Activated CD8-positive, alpha-beta memory T cell treated with anti-CD3 and anti-CD28 coated beads, Interleukin-2, amount 10 ng/mL, durations not matched to agents 7 days and 5 days (primary cell): ENCODE measurements around the gene GLYAT. TPM values are rescaled to one million over a fixed set of nuclear protein-coding genes. Genes with fewer than 3 reads are reported as not detected.
"Not testable (repeated sequence)": the region's sequence is repeated elsewhere in the genome, so short reads cannot be mapped to it uniquely, and the experiment has no call there.

ENCODE experiments used
- ATAC-seq: fragments of 150-1000 bp; cut with Tn5 transposase; one replicate; pipeline ENCODE4 v1.10.0; 2021; ENCODE audit warnings: moderate library complexity
- CTCF ChIA-PET: fragments of 350-600 bp; sonication (Branson Sonifier 250); formaldehyde crosslinking; loops from one replicate; lab custom pipeline; 2021; ENCODE audit warnings: antibody characterized with exemption; lab: Charles Lee
- DNase-seq: peaks from one replicate; pipeline ENCODE4 v3.0.0-alpha.2; 2020
- H3K27ac Mint-ChIP-seq: one replicate; pipeline ENCODE4 v1.8.0; 2021; ENCODE audit warnings: mild to moderate bottlenecking, mixed read lengths
- H3K27me3 Mint-ChIP-seq: one replicate; pipeline ENCODE4 v1.8.0; 2021; ENCODE audit warnings: mixed read lengths
- H3K36me3 Mint-ChIP-seq: one replicate; pipeline ENCODE4 v1.8.0; 2021; ENCODE audit warnings: mild to moderate bottlenecking, mixed read lengths
- H3K4me1 Mint-ChIP-seq: one replicate; pipeline ENCODE4 v1.8.0; 2021; ENCODE audit warnings: mixed read lengths
- H3K4me3 Mint-ChIP-seq: one replicate; pipeline ENCODE4 v1.8.0; 2021; ENCODE audit warnings: mild to moderate bottlenecking, moderate library complexity, mixed read lengths
- H3K9me3 Mint-ChIP-seq: one replicate; pipeline ENCODE4 v1.8.0; 2022; ENCODE audit warnings: low read depth, mixed read lengths
- total RNA-seq, 2 experiments: library from RNA; stranded (reverse); gene quantifications; one replicate each; pipeline ENCODE4 v1.2.3, GENCODE V29; 2021

The GLYAT gene
- total RNA-seq, 2 experiments from 2014 or later = not detected

- Mint-ChIP-seq H3K9me3 (no peaks in the 10 kb centered on the region), H3K36me3 (no peaks in the 10 kb centered on the region), H3K27me3 (peaks cover 5% of the 10 kb centered on the region), H3K27ac (no peak overlapping the region), H3K4me3 (no peak overlapping the region), H3K4me1 (no peaks in the 10 kb centered on the region)
- DNase-seq (no peak), ATAC-seq (no peak)
- CTCF ChIA-PET = no interaction called here
These were observed 3.1 kb upstream of the GLYAT start for GRCh38 chr11:58734681-58735490.

DNA sequence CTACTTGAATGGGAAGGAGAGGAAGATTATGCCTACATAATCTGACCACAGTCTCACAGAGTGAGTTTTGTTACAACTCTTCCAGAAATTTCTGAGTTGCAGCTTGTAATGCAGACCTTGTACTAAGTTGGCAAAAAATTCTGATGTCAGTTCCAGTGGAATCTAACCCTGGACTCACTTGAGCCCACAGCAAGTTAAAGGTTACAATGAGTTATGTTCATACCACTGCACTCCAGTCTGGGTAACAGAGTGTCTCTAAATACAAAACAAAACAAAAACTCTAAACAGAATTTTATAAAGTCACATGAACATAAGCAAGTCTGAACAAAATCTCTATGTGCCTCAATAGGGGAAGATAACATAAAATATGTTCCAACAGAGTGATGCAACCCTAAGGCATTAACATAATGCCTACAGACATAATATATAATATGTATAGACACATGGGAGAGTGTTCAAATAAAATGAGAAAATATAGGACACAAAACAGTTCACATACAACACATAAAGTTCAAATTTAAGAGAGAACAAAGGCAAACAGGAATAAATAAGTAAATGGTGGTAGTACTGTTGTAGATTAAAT, 1.1 kb downstream of the GLYAT start:
- no peak overlapping the region for H3K4me3 Mint-ChIP-seq
- H3K27ac Mint-ChIP-seq = no peak overlapping the region
- CTCF ChIA-PET = no interaction called here
- ATAC-seq (no peak), DNase-seq (no peak)
- H3K9me3 Mint-ChIP-seq = no peaks in the 10 kb centered on the region
- peaks cover 3% of the 10 kb centered on the region for H3K27me3 Mint-ChIP-seq
- peaks cover 8% of the 10 kb centered on the region for H3K4me1 Mint-ChIP-seq
- H3K36me3 Mint-ChIP-seq = no peaks in the 10 kb centered on the region

GRCh38 chr11:58727415-58727797, 4.3 kb downstream of the GLYAT start:
- Mint-ChIP-seq H3K4me1 (peaks cover 8% of the 10 kb centered on the region), H3K36me3 (no peaks in the 10 kb centered on the region), H3K4me3 (no peak overlapping the region), H3K9me3 (no peaks in the 10 kb centered on the region), H3K27ac (no peak overlapping the region), H3K27me3 (peaks cover 5% of the 10 kb centered on the region)
- CTCF ChIA-PET = no interaction called here
- ATAC-seq = no peak
- no peak for DNase-seq

DNA sequence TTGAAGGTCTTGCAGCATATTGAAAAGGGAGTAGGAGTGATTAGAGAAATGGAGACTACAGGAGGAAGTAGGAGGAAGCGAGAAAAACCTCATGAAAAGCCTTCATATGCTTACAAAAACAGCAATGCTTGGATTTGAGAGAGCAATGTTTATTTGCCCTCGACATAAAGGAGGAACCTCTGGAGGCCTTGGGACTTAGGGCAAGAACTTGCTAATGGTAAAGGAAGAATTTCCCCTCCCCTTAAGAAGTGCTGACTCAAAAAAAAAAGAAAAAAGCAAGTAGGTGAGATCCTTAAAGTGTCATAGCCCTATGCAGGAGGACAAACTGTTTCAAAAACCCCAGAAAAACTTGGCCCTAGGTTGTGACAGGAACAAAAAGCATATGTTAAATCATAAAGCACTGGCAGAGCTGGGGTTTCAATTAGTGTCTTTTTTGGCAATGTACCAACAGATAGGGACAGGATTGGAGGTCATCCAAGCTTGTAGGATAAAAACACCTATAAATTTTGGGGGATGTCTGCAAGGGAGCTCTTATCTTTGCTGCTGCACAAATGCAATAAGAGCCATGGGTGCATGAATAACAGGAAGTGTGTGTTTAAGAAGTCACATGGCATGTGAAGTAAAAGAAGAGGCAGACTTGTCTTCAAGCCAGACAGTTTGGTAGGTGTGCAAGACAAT, 4.9 kb downstream of the GLYAT start:
- CTCF ChIA-PET = no interaction called here
- DNase-seq = no peak
- peaks cover 8% of the 10 kb centered on the region for H3K4me1 Mint-ChIP-seq
- no peak overlapping the region for H3K27ac Mint-ChIP-seq
- no peak overlapping the region for H3K4me3 Mint-ChIP-seq
- peaks cover 5% of the 10 kb centered on the region for H3K27me3 Mint-ChIP-seq
- no peaks in the 10 kb centered on the region for H3K36me3 Mint-ChIP-seq
- no peak for ATAC-seq
- no peaks in the 10 kb centered on the region for H3K9me3 Mint-ChIP-seq

DNA sequence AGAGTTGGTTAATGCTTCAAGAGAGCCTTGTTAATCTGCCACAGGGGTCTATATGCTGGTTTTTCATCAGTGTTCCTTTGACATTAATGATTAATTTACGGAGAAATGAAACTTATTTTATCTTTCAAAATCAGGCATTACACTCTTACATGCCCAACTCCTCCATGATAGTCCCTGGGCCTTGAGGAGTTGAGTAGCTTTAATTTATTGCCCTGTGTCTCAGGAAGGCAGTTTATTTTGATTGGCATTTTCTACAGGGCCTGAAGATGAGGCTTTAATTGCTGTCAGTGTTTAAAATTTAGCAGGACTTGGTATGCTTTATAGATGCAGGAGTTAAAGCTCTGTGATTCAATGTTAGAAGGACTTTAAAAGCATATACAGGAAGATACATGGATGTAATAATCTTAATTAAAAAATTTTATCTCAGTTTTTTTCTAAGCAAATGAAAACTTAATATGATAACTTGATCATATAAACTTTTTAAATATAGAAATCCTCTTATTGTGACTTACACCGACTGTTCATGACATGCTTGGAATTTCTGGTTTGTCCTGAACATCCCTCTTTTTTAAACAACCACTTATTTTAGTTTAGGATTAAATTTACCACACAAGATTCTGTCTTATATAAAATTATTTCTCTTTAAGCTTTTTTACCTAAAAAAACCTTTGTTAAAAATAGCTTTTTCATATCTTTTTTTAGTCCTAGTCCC, 12.2 kb downstream of the GLYAT start:
- Mint-ChIP-seq H3K4me1 (no peaks in the 10 kb centered on the region), H3K27me3 (peaks cover 5% of the 10 kb centered on the region), H3K36me3 (no peaks in the 10 kb centered on the region), H3K9me3 (no peaks in the 10 kb centered on the region), H3K4me3 (no peak overlapping the region), H3K27ac (no peak overlapping the region)
- DNase-seq (no peak), ATAC-seq (no peak)
- CTCF ChIA-PET = no interaction called here

- no peak overlapping the region for H3K27ac Mint-ChIP-seq
- DNase-seq (no peak), ATAC-seq (no peak)
- CTCF ChIA-PET = no interaction called here
- H3K4me1 Mint-ChIP-seq = no peaks in the 10 kb centered on the region
- H3K9me3 Mint-ChIP-seq = no peaks in the 10 kb centered on the region
- H3K36me3 Mint-ChIP-seq = no peaks in the 10 kb centered on the region
- peaks cover 3% of the 10 kb centered on the region for H3K27me3 Mint-ChIP-seq
- H3K4me3 Mint-ChIP-seq = no peak overlapping the region
These were observed 19.2 kb downstream of the GLYAT start for GRCh38 chr11:58712531-58712930.

GRCh38 chr11:58711832-58712231, 19.9 kb downstream of the GLYAT start:
- Mint-ChIP-seq H3K27me3 (peaks cover 5% of the 10 kb centered on the region), H3K36me3 (no peaks in the 10 kb centered on the region)

DNA sequence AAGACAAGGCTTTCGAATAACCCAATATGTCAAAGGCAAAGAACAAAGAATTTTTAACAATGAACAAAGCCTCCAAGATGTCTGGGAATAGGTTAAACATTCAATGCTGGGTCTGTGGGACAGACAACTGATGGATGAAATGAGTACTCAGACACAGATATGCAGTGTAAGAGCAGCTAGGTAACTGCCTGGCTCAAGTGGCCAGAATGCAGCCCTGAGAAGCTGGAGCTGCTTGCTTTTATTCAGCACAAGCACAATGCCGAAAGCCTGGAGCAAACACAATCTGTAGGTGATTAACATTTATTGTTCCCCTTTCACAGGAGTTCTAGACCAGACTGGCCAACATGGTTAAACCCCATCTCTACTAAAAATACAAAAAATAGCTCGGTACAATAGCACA, 24.0 kb downstream of the GLYAT start:
- no peaks in the 10 kb centered on the region for H3K36me3 Mint-ChIP-seq
- DNase-seq = no peak
- H3K9me3 Mint-ChIP-seq = peaks cover 5% of the 10 kb centered on the region
- ATAC-seq = no peak
- H3K27me3 Mint-ChIP-seq = peaks cover 3% of the 10 kb centered on the region
- no peak overlapping the region for H3K4me3 Mint-ChIP-seq
- CTCF ChIA-PET = no interaction called here
- H3K4me1 Mint-ChIP-seq = no peaks in the 10 kb centered on the region
- H3K27ac Mint-ChIP-seq = no peak overlapping the region

More at GRCh38 chr11:58711832-58712231, 19.9 kb downstream of the GLYAT start:
- Mint-ChIP-seq H3K4me3 (no peak overlapping the region), H3K4me1 (no peaks in the 10 kb centered on the region), H3K27ac (no peak overlapping the region), H3K9me3 (no peaks in the 10 kb centered on the region)
- no peak for ATAC-seq
- CTCF ChIA-PET = no interaction called here
- DNase-seq = no peak

DNA sequence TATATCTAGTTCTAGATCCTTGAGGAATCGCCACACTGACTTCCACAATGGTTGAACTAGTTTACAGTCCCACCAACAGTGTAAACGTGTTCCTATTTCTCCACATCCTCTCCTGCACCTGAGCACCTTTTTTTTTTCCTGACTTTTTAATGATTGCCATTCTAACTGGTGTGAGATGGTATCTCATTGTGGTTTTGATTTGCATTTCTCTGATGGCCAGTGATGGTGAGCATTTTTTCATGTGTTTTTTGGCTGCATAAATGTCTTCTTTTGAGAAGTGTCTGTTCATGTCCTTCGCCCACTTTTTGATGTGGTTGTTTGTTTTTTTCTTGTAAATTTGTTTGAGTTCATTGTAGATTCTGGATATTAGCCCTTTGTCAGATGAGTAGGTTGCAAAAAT, 34.9 kb downstream of the GLYAT start:
- DNase-seq, H3K4me1 Mint-ChIP-seq, H3K27ac Mint-ChIP-seq, ATAC-seq, H3K36me3 Mint-ChIP-seq, H3K9me3 Mint-ChIP-seq, H3K4me3 Mint-ChIP-seq, H3K27me3 Mint-ChIP-seq, CTCF ChIA-PET: not testable (repeated sequence)

GRCh38 chr11:58693026-58693425, 38.7 kb downstream of the GLYAT start:
- no peaks in the 10 kb centered on the region for H3K9me3 Mint-ChIP-seq
- no peak overlapping the region for H3K4me3 Mint-ChIP-seq
- no peaks in the 10 kb centered on the region for H3K4me1 Mint-ChIP-seq
- CTCF ChIA-PET = no interaction called here
- no peak overlapping the region for H3K27ac Mint-ChIP-seq
- no peaks in the 10 kb centered on the region for H3K27me3 Mint-ChIP-seq
- ATAC-seq (no peak), DNase-seq (no peak)
- H3K36me3 Mint-ChIP-seq = no peaks in the 10 kb centered on the region

GRCh38 chr11:58691675-58692074, 40.1 kb downstream of the GLYAT start:
- Mint-ChIP-seq H3K4me1 (peaks cover under 1% of the 10 kb centered on the region), H3K4me3 (no peak overlapping the region), H3K27ac (no peak overlapping the region), H3K36me3 (no peaks in the 10 kb centered on the region), H3K27me3 (no peaks in the 10 kb centered on the region), H3K9me3 (no peaks in the 10 kb centered on the region)
- CTCF ChIA-PET = no interaction called here
- DNase-seq (no peak), ATAC-seq (no peak)

- Mint-ChIP-seq H3K4me3 (no peak overlapping the region), H3K27ac (no peak overlapping the region), H3K4me1 (peaks cover 11% of the 10 kb centered on the region), H3K27me3 (no peaks in the 10 kb centered on the region), H3K9me3 (no peaks in the 10 kb centered on the region), H3K36me3 (no peaks in the 10 kb centered on the region)
- ATAC-seq (no peak), DNase-seq (no peak)
- CTCF ChIA-PET = no interaction called here
These were observed 42.8 kb downstream of the GLYAT start for GRCh38 chr11:58688789-58689503.
